GM23338 (cell line): ENCODE measurements around the gene MRPS26.
"Not testable (repeated sequence)": the region's sequence is repeated elsewhere in the genome, so short reads cannot be mapped to it uniquely, and the experiment has no call there.

ENCODE experiments used
- EZH2 ChIP-seq: fragments of 200-600 bp; sonication (generic); IDR thresholded peaks from one replicate; pipeline ENCODE4 v1.8.0; 2017; ENCODE audit warnings: antibody characterized with exemption, mild to moderate bottlenecking, low read depth; ENCODE audit not compliant: unreplicated experiment
- EZH2phosphoT487 ChIP-seq: fragments of 200-600 bp; sonication (generic); IDR thresholded peaks from one replicate; pipeline ENCODE4 v1.8.1; 2018; ENCODE audit warnings: antibody characterized with exemption; ENCODE audit not compliant: unreplicated experiment
- JUNB ChIP-seq: IDR thresholded peaks from one replicate; pipeline ENCODE4 v1.6.1; 2016; ENCODE audit warnings: antibody characterized with exemption; ENCODE audit not compliant: unreplicated experiment
- NANOG ChIP-seq: IDR thresholded peaks from 2 replicates; pipeline ENCODE4 v1.6.1; 2016; ENCODE audit warnings: antibody characterized with exemption, borderline replicate concordance
- POLR2AphosphoS5 ChIP-seq: IDR thresholded peaks from 2 replicates; pipeline ENCODE4 v1.6.1; 2016; ENCODE audit warnings: antibody characterized with exemption, low read depth
- ZNF331 ChIP-seq: fragments of 250-450 bp; sonication (Bioruptor Pico); IDR thresholded peaks from 2 replicates; pipeline ENCODE4 v1.5.0; 2020; ENCODE audit warnings: low read depth, mild to moderate bottlenecking, moderate library complexity
- TF ChIP-seq, protein P1 (sequence below), 2 experiments: fragments of 200-600 bp in 1 of 2; sonication (generic) in 1 of 2; conservative IDR thresholded peaks; 2 replicates each; pipeline versions ENCODE4 v1.5.1 to v1.6.1; 2016 to 2017; ENCODE audit warnings: antibody characterized with exemption in 2 of 2, low read depth in 2 of 2, mild to moderate bottlenecking in 2 of 2, moderate library complexity in 1 of 2
- TF ChIP-seq, protein P2 (sequence below): IDR thresholded peaks from one replicate; pipeline ENCODE4 v1.6.1; 2018; ENCODE audit warnings: antibody characterized with exemption; ENCODE audit not compliant: unreplicated experiment

- not testable (repeated sequence) for TF ChIP-seq POLR2AphosphoS5; EZH2; JUNB; ZNF331 (CRISPR knock-in tag); EZH2phosphoT487; NANOG
- TF ChIP-seq, protein P1, sequence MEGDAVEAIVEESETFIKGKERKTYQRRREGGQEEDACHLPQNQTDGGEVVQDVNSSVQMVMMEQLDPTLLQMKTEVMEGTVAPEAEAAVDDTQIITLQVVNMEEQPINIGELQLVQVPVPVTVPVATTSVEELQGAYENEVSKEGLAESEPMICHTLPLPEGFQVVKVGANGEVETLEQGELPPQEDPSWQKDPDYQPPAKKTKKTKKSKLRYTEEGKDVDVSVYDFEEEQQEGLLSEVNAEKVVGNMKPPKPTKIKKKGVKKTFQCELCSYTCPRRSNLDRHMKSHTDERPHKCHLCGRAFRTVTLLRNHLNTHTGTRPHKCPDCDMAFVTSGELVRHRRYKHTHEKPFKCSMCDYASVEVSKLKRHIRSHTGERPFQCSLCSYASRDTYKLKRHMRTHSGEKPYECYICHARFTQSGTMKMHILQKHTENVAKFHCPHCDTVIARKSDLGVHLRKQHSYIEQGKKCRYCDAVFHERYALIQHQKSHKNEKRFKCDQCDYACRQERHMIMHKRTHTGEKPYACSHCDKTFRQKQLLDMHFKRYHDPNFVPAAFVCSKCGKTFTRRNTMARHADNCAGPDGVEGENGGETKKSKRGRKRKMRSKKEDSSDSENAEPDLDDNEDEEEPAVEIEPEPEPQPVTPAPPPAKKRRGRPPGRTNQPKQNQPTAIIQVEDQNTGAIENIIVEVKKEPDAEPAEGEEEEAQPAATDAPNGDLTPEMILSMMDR (conservative IDR thresholded peaks at IDR 0.05; ENCODE audit: low read depth in 2 of 2): not testable (repeated sequence)
- TF ChIP-seq, protein P2, sequence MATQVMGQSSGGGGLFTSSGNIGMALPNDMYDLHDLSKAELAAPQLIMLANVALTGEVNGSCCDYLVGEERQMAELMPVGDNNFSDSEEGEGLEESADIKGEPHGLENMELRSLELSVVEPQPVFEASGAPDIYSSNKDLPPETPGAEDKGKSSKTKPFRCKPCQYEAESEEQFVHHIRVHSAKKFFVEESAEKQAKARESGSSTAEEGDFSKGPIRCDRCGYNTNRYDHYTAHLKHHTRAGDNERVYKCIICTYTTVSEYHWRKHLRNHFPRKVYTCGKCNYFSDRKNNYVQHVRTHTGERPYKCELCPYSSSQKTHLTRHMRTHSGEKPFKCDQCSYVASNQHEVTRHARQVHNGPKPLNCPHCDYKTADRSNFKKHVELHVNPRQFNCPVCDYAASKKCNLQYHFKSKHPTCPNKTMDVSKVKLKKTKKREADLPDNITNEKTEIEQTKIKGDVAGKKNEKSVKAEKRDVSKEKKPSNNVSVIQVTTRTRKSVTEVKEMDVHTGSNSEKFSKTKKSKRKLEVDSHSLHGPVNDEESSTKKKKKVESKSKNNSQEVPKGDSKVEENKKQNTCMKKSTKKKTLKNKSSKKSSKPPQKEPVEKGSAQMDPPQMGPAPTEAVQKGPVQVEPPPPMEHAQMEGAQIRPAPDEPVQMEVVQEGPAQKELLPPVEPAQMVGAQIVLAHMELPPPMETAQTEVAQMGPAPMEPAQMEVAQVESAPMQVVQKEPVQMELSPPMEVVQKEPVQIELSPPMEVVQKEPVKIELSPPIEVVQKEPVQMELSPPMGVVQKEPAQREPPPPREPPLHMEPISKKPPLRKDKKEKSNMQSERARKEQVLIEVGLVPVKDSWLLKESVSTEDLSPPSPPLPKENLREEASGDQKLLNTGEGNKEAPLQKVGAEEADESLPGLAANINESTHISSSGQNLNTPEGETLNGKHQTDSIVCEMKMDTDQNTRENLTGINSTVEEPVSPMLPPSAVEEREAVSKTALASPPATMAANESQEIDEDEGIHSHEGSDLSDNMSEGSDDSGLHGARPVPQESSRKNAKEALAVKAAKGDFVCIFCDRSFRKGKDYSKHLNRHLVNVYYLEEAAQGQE: not testable (repeated sequence)
Observed at GRCh38 chr20:3075315-3075714, 29.5 kb downstream of the MRPS26 start.
